ENCODE results near the gene DDX1.

DNA sequence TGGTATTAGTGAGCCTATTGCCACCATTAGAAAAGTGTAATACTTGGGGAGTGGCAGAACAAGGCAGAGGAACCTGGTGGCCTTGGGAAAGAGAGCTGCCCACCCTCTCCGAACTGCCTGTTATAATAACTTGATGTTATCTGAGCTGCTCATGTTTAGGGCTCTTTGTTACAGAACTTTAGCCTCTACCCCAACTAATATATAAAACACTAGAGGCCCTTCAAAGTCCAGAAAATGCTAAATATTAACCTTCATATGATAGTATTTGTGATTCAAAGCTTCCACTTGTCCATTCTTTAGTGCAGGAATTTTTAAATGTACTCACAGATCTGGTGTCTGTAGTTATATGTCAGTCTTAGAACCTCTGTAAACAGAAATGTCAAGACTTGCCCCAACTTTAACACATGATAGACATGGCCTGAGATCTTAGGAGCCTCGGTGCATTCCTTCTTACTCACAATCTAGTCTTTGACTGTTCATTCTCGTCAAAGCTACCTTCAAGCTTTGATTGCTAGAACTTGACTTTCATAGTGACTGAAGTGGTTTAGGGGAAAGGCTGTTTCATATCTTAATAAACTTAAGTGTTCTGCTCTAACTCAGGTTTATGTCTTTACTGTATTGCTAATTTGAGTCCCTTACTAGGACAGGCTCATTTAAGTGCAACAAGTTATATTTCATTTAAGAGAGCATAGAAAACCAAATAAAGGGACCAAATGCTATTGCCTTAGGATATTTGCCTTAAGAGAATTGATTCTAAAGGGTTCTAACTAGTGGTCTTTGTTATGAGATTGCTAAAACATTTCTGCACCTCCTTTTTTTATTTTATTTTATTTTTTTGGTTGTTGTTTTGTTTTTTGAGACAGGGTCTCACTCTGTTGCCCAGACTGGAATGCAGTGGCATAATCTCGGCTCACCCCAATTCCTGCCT is 41.6 kb downstream of the DDX1 start:
- TF ChIP-seq, protein P1, sequence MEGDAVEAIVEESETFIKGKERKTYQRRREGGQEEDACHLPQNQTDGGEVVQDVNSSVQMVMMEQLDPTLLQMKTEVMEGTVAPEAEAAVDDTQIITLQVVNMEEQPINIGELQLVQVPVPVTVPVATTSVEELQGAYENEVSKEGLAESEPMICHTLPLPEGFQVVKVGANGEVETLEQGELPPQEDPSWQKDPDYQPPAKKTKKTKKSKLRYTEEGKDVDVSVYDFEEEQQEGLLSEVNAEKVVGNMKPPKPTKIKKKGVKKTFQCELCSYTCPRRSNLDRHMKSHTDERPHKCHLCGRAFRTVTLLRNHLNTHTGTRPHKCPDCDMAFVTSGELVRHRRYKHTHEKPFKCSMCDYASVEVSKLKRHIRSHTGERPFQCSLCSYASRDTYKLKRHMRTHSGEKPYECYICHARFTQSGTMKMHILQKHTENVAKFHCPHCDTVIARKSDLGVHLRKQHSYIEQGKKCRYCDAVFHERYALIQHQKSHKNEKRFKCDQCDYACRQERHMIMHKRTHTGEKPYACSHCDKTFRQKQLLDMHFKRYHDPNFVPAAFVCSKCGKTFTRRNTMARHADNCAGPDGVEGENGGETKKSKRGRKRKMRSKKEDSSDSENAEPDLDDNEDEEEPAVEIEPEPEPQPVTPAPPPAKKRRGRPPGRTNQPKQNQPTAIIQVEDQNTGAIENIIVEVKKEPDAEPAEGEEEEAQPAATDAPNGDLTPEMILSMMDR (conservative IDR thresholded peaks at IDR 0.05; ENCODE audit: low read depth, low read length), result no peak
- TF ChIP-seq EZH2 (IDR thresholded peaks at IDR 0.05; ENCODE audit: low read length, unreplicated experiment), result no peak
- TF ChIP-seq EZH2phosphoT487 (IDR thresholded peaks at IDR 0.05; ENCODE audit: borderline replicate concordance, low read length), result no peak
